Pancreas (tissue), 10 donors: ENCODE data around the gene GAS7. TPM values are rescaled to one million over a fixed set of nuclear protein-coding genes. Genes with fewer than 3 reads are reported as not detected.
"Not testable (repeated sequence)": the region's sequence is repeated elsewhere in the genome, so short reads cannot be mapped to it uniquely, and the experiment has no call there.

Source experiments
- ATAC-seq, 4 donors: fragments of 200-7000 bp; cut with Tn5 transposase; one replicate each; pipeline versions ENCODE4 v1.8.0 to v1.9.1; 2020; ENCODE audit warnings: mild to moderate bottlenecking in 4 of 4, moderate library complexity in 4 of 4
- DNase-seq, 6 donors: peaks; one replicate each; pipeline ENCODE4 v3.0.0-alpha.2; 2020
- FAIRE-seq: peaks from 2 replicates; lab custom pipeline; 2012; peaks lifted over from hg19 to GRCh38; lab: Jason Lieb, UNC
- H3K27ac ChIP-seq, 4 donors: fragments of 200-600 bp; sonication (generic); 1 replicate in 3 of 4; 2 replicates in 1 of 4; pipeline versions ENCODE4 v1.5.0 to v1.8.0; 2020
- H3K27me3 ChIP-seq, 4 donors: fragments of 200-600 bp; one replicate each; pipeline ENCODE4 v1.8.0; 2021
- H3K36me3 ChIP-seq, 3 donors: fragments of 200-600 bp; sonication (generic) in 1 of 3; one replicate each; pipeline versions ENCODE4 v1.5.0 to v1.8.0; 2020 to 2021
- H3K4me1 ChIP-seq, 3 donors: fragments of 200-600 bp; one replicate each; pipeline ENCODE4 v1.8.0; 2021
- H3K4me3 ChIP-seq, 4 donors: fragments of 200-600 bp; sonication (generic) in 2 of 4; one replicate each; pipeline versions ENCODE4 v1.5.0 to v1.8.0; 2020 to 2021
- H3K9me3 ChIP-seq, 4 donors: fragments of 200-600 bp; one replicate each; pipeline ENCODE4 v1.8.0; 2021
- CTCF ChIP-seq, 4 donors: fragments of 200-600 bp; sonication (generic) in 3 of 4; IDR thresholded peaks; one replicate each; pipeline versions ENCODE4 v1.5.0 to v1.8.0; 2021; ENCODE audit warnings: antibody characterized with exemption in 4 of 4
- WGBS, 2 donors: extraction: QIAGEN DNeasy Blood & Tissue Kit; methylation state at CpG; one replicate each; pipeline ENCODE4 v1.1.7; 2013; 5-methylcytosine and 5-hydroxymethylcytosine counted together
- intact Hi-C, 3 donors: fragments of 100-400 bp; cut with DNase I; formaldehyde crosslinking; loops; one replicate each; pipeline versions ENCODE4 v1.11.1 to v1.14.2; 2022
- polyA plus RNA-seq, 2 donors: library from polyadenylated mRNA; stranded (reverse); fragments of 200-250 nt; gene quantifications; one replicate each; pipeline ENCODE4 v1.2.3, GENCODE V29; 2013
- total RNA-seq, 6 donors: library from RNA; stranded (reverse); fragmentation: NEBNext Ultra II Directional in 4 of 6; extraction: Animal tissue kit (Norgen Biotek cat#: 25700) in 4 of 6; gene quantifications; one replicate each; pipeline versions ENCODE4 v1.2.1 to v1.2.4, GENCODE V29; 2021 to 2023
- donor health status: healthy with polysubstance abuse.
- donor health status: DM: no; HTN: no; CAD: no; lungs with moderate emphysema.
- donor health status: DM: no; HTN: no; CAD: no.
- donor health status: control.
- donor health status: control.
- donor health status: Bipolar disorder and iron deficiency.
- donor health status: DM: yes; HTN: yes; CAD: no.
- donor health status: DM: no; HTN: no; CAD: no.
- donor health status: DM: no; HTN: no; CAD: no.
- donor health status: DM: yes; HTN: yes; CAD: no.

Gene GAS7
- total and polyA plus RNA-seq, 8 donors: 1.9 to 22.9 (median 3.7) TPM

DNA sequence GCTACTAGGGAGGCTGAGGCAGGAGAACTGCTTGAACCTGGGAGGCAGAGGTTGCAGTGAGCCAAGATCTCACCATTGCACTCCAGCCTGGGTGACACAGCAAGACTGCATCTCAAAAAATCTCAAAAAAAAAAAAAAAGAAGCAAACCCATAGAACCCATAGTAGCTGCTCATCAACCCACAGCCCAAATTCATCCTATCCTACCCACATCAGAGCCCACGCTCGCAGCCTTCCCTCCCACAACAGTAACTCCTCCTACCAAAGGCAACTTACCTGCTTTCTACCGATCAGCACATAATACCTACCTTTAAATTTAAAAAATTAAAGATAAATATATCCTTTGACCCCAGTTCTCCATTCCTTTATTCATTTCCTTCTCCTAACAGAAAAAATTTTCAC lies 94.7 kb downstream of the GAS7 start:
- no peak for TF ChIP-seq CTCF (IDR thresholded peaks at IDR 0.05)
- Histone ChIP-seq H3K36me3 (no peaks in the 10 kb centered on the region), H3K27ac (no peak overlapping the region), H3K27me3 (no peaks in the 10 kb centered on the region), H3K4me3 (no peak overlapping the region), H3K4me1 (no peaks in the 10 kb centered on the region), H3K9me3 (no peaks in the 10 kb centered on the region)
- no peak for FAIRE-seq
- DNase-seq: no peak
- no peak for ATAC-seq
- 60 to 90% methylated on average over 3 of the region's 3 CpGs for WGBS, 2 donors
- intact Hi-C loops: no loop called here

DNA sequence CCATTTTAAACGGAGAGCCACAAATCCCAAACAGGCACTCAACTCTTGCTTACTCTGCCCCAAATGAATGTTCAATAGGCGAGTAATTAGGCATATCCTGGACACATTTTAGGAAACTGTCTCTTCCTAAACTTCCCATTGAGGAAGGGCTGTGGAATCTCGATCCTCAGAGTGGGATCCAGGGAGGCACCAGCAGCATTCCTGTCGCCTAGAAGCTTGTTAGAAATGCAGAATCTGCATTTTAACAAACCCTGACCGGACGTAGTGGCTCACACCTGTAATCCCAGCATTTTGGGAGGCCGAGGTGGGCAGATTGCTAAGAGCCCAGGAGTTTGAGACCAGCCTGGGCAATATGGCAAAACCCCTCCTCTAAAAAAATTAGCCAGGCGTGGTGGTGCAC lies 95.6 kb downstream of the GAS7 start:
- no peak for FAIRE-seq
- 57 to 62% methylated on average over 8 of the region's 8 CpGs for WGBS, 2 donors
- no peaks in the 10 kb centered on the region for H3K27me3 ChIP-seq
- H3K36me3 ChIP-seq: no peaks in the 10 kb centered on the region
- no peak for DNase-seq
- no peak overlapping the region for H3K4me3 ChIP-seq
- H3K9me3 ChIP-seq: no peaks in the 10 kb centered on the region
- no peak for TF ChIP-seq CTCF (IDR thresholded peaks at IDR 0.05)
- intact Hi-C loops: no loop called here
- no peak overlapping the region for H3K27ac ChIP-seq
- no peaks in the 10 kb centered on the region for H3K4me1 ChIP-seq
- no peak for ATAC-seq

- TF ChIP-seq CTCF (IDR thresholded peaks at IDR 0.05): no peak
- DNase-seq (no peak), ATAC-seq (peak in 2 of 4 donors; percentile 42 to 57), FAIRE-seq (no peak)
- WGBS, 2 donors: 59 to 72% methylated on average over 8 of the region's 8 CpGs
- Histone ChIP-seq H3K9me3 (no peaks in the 10 kb centered on the region), H3K27ac (no peak overlapping the region), H3K4me3 (no peak overlapping the region), H3K4me1 (no peaks in the 10 kb centered on the region), H3K27me3 (no peaks in the 10 kb centered on the region), H3K36me3 (no peaks in the 10 kb centered on the region)
- intact Hi-C loops: no loop called here
Measured at GRCh38 chr17:10099051-10099571, 99.3 kb downstream of the GAS7 start.

DNA sequence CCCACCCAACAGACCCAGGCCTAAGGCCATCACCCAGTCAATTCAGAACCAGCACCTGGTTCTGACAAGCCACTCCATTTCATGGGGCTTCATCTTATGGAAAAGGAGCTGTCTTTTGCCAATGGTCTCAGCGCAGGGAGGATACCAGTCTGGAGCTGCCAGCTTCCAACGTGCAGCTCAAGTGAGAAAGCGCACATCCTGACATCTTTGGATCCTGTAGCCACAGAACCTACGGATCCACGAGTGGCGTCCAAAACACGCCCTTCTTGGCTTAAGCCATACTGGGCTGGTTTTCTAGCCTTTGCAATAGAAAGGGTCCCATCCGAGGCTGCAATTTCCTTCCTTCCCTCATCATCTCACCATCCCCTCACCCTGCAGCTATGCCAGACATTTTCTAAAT lies 101.8 kb downstream of the GAS7 start:
- ATAC-seq: no peak
- intact Hi-C loops: no loop called here
- no peaks in the 10 kb centered on the region for H3K9me3 ChIP-seq
- no peak for TF ChIP-seq CTCF (IDR thresholded peaks at IDR 0.05)
- H3K27me3 ChIP-seq: no peaks in the 10 kb centered on the region
- no peaks in the 10 kb centered on the region for H3K4me1 ChIP-seq
- no peaks in the 10 kb centered on the region for H3K36me3 ChIP-seq
- no peak overlapping the region for H3K27ac ChIP-seq
- no peak overlapping the region for H3K4me3 ChIP-seq
- WGBS, 2 donors: 58 to 81% methylated on average over 8 of the region's 8 CpGs
- no peak for DNase-seq
- no peak for FAIRE-seq

DNA sequence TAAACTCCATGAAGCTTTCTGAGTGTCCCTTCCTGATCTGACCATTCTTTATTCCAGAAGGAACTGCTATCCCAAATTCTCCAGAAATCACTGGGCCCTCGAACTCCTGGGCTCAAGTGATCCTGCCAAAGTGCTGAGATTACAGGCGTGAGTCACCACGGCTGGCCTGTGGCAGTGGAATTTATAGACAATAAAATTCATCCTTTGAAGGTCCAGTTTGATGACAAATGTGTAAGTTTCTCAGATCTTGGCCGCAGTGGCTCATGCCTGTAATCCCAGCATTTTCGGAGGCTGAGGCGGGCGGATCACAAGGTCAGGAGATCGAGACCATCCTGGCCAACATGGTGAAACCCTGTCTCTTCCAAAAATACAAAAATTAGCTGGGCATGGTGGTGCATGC lies 103.1 kb downstream of the GAS7 start:
- ATAC-seq, intact Hi-C loops, FAIRE-seq, H3K36me3 ChIP-seq, DNase-seq, H3K27ac ChIP-seq, H3K4me1 ChIP-seq, H3K27me3 ChIP-seq, H3K9me3 ChIP-seq, H3K4me3 ChIP-seq: not testable (repeated sequence)
- WGBS, 2 donors: 63 to 84% methylated on average over 8 of the region's 8 CpGs
